Activated CD4-positive, alpha-beta T cell treated with anti-CD3 and anti-CD28 coated beads, Interleukin-2, amount 10 ng/mL, durations not matched to agents 24 days and 14 days (primary cell): ENCODE data around the gene DNAH17. TPM values are rescaled to one million over a fixed set of nuclear protein-coding genes. Genes with fewer than 3 reads are reported as not detected.
A peak's percentile ranks its signal among the peaks of the same experiment; 100 is the strongest.

Experiments
- DNase-seq: peaks from one replicate; pipeline ENCODE4 v3.0.0; 2022
- H3K27ac Mint-ChIP-seq: one replicate; pipeline ENCODE4 v1.8.0; 2022; ENCODE audit warnings: mild to moderate bottlenecking, mixed read lengths
- H3K27me3 Mint-ChIP-seq: one replicate; pipeline ENCODE4 v1.8.0; 2022; ENCODE audit warnings: mixed read lengths
- H3K36me3 Mint-ChIP-seq: one replicate; pipeline ENCODE4 v1.8.0; 2022; ENCODE audit warnings: low read depth, mild to moderate bottlenecking, mixed read lengths
- H3K4me1 Mint-ChIP-seq: one replicate; pipeline ENCODE4 v1.8.0; 2021; ENCODE audit warnings: mixed read lengths
- H3K4me3 Mint-ChIP-seq: one replicate; pipeline ENCODE4 v1.8.0; 2022; ENCODE audit warnings: mild to moderate bottlenecking, moderate library complexity, mixed read lengths
- H3K9me3 Mint-ChIP-seq: one replicate; pipeline ENCODE4 v1.8.0; 2021; ENCODE audit warnings: mixed read lengths
- intact Hi-C: fragments of 100-400 bp; cut with micrococcal nuclease; formaldehyde crosslinking; loops from one replicate; pipeline ENCODE4 v1.15.1; 2023
- total RNA-seq: library from RNA; stranded (reverse); gene quantifications from 2 replicates; pipeline ENCODE4 v1.2.3, GENCODE V29; 2022

Gene DNAH17
- total RNA-seq, 1 donor from 2014 or later = 0.02 TPM

GRCh38 chr17:78595135-78595810, 18.1 kb upstream of the DNAH17 start:
- peaks cover 9% of the 10 kb centered on the region for H3K4me1 Mint-ChIP-seq
- H3K27me3 Mint-ChIP-seq = peaks cover 9% of the 10 kb centered on the region
- DNase-seq = no peak
- no peak overlapping the region for H3K4me3 Mint-ChIP-seq
- H3K9me3 Mint-ChIP-seq = no peaks in the 10 kb centered on the region
- no peaks in the 10 kb centered on the region for H3K36me3 Mint-ChIP-seq
- intact Hi-C loops = no loop called here
- H3K27ac Mint-ChIP-seq = no peak overlapping the region

DNA sequence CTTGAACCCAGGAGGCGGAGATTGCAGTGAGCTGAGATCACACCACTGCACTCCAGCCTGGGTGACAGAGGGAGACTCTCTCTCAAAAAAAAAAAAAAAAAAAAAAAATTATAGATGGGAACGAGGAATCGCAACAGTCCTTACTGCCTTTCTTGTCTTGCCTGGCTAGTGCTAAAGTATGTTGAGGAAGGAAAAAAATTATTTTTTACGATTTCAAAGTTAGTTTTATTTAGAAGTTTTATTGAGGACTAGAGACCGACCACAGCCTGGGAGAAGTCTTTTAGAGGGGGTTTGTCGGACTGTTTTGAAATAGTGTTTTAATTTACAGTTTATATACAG, 15.8 kb upstream of the DNAH17 start:
- Mint-ChIP-seq H3K9me3 (no peaks in the 10 kb centered on the region), H3K4me3 (no peak overlapping the region), H3K36me3 (no peaks in the 10 kb centered on the region), H3K4me1 (peaks cover 9% of the 10 kb centered on the region), H3K27me3 (peaks cover 7% of the 10 kb centered on the region), H3K27ac (no peak overlapping the region)
- DNase-seq = no peak
- intact Hi-C loops = no loop called here

GRCh38 chr17:78591263-78591671, 14.1 kb upstream of the DNAH17 start:
- no peaks in the 10 kb centered on the region for H3K36me3 Mint-ChIP-seq
- H3K4me3 Mint-ChIP-seq = no peak overlapping the region
- no peaks in the 10 kb centered on the region for H3K9me3 Mint-ChIP-seq
- no peak overlapping the region for H3K27ac Mint-ChIP-seq
- H3K4me1 Mint-ChIP-seq = peaks cover 9% of the 10 kb centered on the region
- intact Hi-C loops = no loop called here
- no peak for DNase-seq
- H3K27me3 Mint-ChIP-seq = peaks cover 6% of the 10 kb centered on the region

GRCh38 chr17:78589885-78590284, 12.7 kb upstream of the DNAH17 start:
- intact Hi-C loops = no loop called here
- Mint-ChIP-seq H3K36me3 (no peaks in the 10 kb centered on the region), H3K4me1 (peaks cover 6% of the 10 kb centered on the region), H3K27me3 (peaks cover 9% of the 10 kb centered on the region), H3K4me3 (no peak overlapping the region), H3K9me3 (no peaks in the 10 kb centered on the region), H3K27ac (no peak overlapping the region)
- DNase-seq = no peak

DNA sequence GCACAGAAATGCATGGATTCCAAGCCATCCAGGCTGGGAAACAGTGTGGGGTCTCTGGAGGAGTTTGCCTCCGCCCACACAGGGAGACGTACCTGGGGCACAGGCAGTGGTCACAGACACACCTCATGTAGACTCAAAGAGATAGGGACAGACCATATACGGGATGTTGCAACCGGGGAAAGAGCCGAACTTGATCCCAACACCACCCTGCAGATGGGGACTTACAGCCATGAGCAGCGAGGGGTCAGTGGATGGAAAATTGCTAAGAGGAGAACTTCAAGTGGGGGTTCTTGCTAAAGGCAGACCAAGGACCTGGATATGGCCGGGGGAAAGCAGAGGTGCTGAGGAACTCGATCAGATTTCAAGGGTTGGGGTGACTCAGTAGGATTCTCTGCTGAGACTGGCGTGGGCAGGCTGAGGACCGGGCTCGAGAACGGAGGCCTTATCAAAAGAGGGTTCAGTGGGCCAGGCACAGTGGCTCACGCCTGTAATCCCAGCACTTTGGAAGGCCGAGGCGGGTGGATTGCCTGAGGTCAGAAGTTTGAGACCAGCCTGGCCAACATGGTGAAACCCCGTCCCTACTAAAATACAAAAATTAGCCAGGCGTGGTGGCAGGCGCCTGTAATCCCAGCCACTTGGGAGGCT, 12.0 kb upstream of the DNAH17 start:
- no peaks in the 10 kb centered on the region for H3K9me3 Mint-ChIP-seq
- H3K4me3 Mint-ChIP-seq = no peak overlapping the region
- H3K27ac Mint-ChIP-seq = no peak overlapping the region
- no peaks in the 10 kb centered on the region for H3K36me3 Mint-ChIP-seq
- intact Hi-C loops = no loop called here
- no peak for DNase-seq
- peaks cover 12% of the 10 kb centered on the region for H3K27me3 Mint-ChIP-seq
- peaks cover 6% of the 10 kb centered on the region for H3K4me1 Mint-ChIP-seq

GRCh38 chr17:78588258-78589030, 11.2 kb upstream of the DNAH17 start:
- Mint-ChIP-seq H3K9me3 (no peaks in the 10 kb centered on the region), H3K27ac (no peak overlapping the region), H3K4me3 (no peak overlapping the region), H3K27me3 (peaks cover 12% of the 10 kb centered on the region), H3K4me1 (peaks cover 6% of the 10 kb centered on the region), H3K36me3 (no peaks in the 10 kb centered on the region)
- intact Hi-C loops = no loop called here
- no peak for DNase-seq

GRCh38 chr17:78585006-78585630, 7.9 kb upstream of the DNAH17 start:
- no peak overlapping the region for H3K27ac Mint-ChIP-seq
- H3K27me3 Mint-ChIP-seq = peaks cover 12% of the 10 kb centered on the region
- intact Hi-C loops = no loop called here
- H3K9me3 Mint-ChIP-seq = no peaks in the 10 kb centered on the region
- no peak for DNase-seq
- no peaks in the 10 kb centered on the region for H3K36me3 Mint-ChIP-seq
- no peaks in the 10 kb centered on the region for H3K4me1 Mint-ChIP-seq
- H3K4me3 Mint-ChIP-seq = no peak overlapping the region

- Mint-ChIP-seq H3K4me1 (no peaks in the 10 kb centered on the region), H3K27ac (no peak overlapping the region), H3K4me3 (no peak overlapping the region), H3K36me3 (no peaks in the 10 kb centered on the region), H3K9me3 (no peaks in the 10 kb centered on the region), H3K27me3 (peaks cover 17% of the 10 kb centered on the region)
- intact Hi-C loops = no loop called here
- peak; percentile 62 for DNase-seq
Measured at GRCh38 chr17:78583091-78583490, 5.9 kb upstream of the DNAH17 start.

DNA sequence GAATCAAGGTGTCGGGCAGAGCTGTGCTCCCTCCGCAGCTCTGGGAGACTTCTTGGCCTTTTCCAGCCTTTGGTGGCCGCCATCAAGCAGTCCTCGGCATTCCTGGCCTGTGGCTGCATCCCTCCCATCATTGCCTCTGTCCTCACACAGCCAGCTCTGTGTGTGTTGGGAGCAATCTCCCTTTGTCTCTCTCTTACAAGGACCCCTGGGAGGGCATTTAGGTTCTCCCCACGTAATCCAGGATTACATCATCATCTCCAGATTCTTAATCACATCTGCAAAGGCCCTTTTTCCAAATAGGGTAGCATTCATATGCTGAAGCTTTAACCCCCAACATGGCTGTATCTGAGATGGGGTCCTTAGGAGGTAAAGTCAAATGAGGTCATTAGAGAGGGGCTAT, 4.1 kb upstream of the DNAH17 start:
- Mint-ChIP-seq H3K27ac (no peak overlapping the region), H3K27me3 (peaks cover 15% of the 10 kb centered on the region), H3K4me1 (no peaks in the 10 kb centered on the region), H3K4me3 (no peak overlapping the region), H3K36me3 (no peaks in the 10 kb centered on the region), H3K9me3 (no peaks in the 10 kb centered on the region)
- intact Hi-C loops = no loop called here
- no peak for DNase-seq

- intact Hi-C loops = no loop called here
- DNase-seq = no peak
- H3K36me3 Mint-ChIP-seq = no peaks in the 10 kb centered on the region
- no peak overlapping the region for H3K4me3 Mint-ChIP-seq
- peaks cover 13% of the 10 kb centered on the region for H3K27me3 Mint-ChIP-seq
- no peak overlapping the region for H3K27ac Mint-ChIP-seq
- no peaks in the 10 kb centered on the region for H3K4me1 Mint-ChIP-seq
- H3K9me3 Mint-ChIP-seq = no peaks in the 10 kb centered on the region
Measured at GRCh38 chr17:78580277-78580804, 3.1 kb upstream of the DNAH17 start.

DNA sequence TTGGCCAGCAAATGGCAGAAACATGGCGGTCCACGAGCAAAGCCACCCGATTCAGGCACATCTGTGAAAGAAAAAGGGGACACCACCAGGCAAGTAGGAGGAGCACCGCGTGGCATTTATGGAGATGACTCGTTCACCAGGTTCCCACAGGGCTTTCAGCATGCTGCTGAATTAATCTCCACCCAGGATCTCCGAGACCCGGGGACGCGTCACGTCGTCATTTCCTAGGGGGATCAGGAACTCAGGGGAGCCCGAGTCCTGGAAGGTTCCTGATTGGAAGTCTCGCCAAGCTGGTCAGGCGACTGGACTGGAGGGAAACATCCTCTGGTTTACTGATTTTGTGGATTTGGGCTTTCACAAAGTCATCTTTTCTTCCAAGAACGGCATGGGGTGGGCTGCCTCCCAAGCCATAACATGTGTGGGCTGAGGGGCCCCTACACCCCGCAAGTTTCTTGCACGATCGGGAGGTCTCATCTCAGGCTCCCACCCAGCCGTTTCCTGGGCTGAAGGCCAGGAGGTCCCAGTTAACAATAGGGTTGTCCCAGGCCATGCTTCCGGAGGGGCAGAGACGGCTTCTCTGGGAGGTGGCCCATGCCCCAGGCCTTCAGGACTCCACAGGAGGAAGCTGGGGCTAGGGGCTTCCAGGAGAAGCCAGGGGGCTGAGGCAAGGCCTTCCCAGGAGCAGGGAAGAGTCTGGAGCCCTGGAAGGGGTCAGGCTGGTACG, 645 bp downstream of the DNAH17 start:
- Mint-ChIP-seq H3K4me3 (no peak overlapping the region), H3K4me1 (no peaks in the 10 kb centered on the region), H3K36me3 (no peaks in the 10 kb centered on the region), H3K9me3 (no peaks in the 10 kb centered on the region), H3K27me3 (peaks cover 6% of the 10 kb centered on the region), H3K27ac (no peak overlapping the region)
- DNase-seq = no peak
- intact Hi-C loops = no loop called here

GRCh38 chr17:78575899-78576298, 1.3 kb downstream of the DNAH17 start:
- Mint-ChIP-seq H3K27ac (no peak overlapping the region), H3K36me3 (no peaks in the 10 kb centered on the region), H3K27me3 (peaks cover 6% of the 10 kb centered on the region), H3K4me3 (no peak overlapping the region), H3K4me1 (no peaks in the 10 kb centered on the region), H3K9me3 (no peaks in the 10 kb centered on the region)
- DNase-seq = no peak
- intact Hi-C loops = no loop called here

- Mint-ChIP-seq H3K9me3 (no peaks in the 10 kb centered on the region), H3K4me3 (no peak overlapping the region), H3K27me3 (peaks cover 7% of the 10 kb centered on the region), H3K36me3 (no peaks in the 10 kb centered on the region), H3K4me1 (no peaks in the 10 kb centered on the region), H3K27ac (no peak overlapping the region)
- intact Hi-C loops = no loop called here
- no peak for DNase-seq
Measured at GRCh38 chr17:78575340-78575739, 1.9 kb downstream of the DNAH17 start.
